K562 (cell line): ENCODE data around the gene DHDDS. TPM values are rescaled to one million over a fixed set of nuclear protein-coding genes. Genes with fewer than 3 reads are reported as not detected.

ENCODE experiments used
- BACH1 ChIP-seq: fragments of 200-800 bp; sonication (Bioruptor generic); IDR thresholded peaks from 2 replicates; pipeline ENCODE4 v1.6.1; 2016; ENCODE audit warnings: missing genetic modification characterization, missing compliant biosample characterization
- DLX4 ChIP-seq: fragments of 250-450 bp; sonication (Bioruptor Pico); IDR thresholded peaks from 2 replicates; pipeline ENCODE4 v1.6.1; 2021; ENCODE audit warnings: mild to moderate bottlenecking
- IRF9 ChIP-seq: fragments of 450-650 bp; IDR thresholded peaks from 2 replicates; pipeline ENCODE4 v1.6.1; 2016; ENCODE audit warnings: missing biosample characterization, missing genetic modification characterization
- KDM5B ChIP-seq: fragments of 200-600 bp; sonication (generic); IDR thresholded peaks from 2 replicates; pipeline ENCODE4 v1.6.1; 2012; ENCODE audit warnings: low read depth, mild to moderate bottlenecking, moderate library complexity, low read length, control low read depth, inconsistent platforms; ENCODE audit not compliant: insufficient replicate concordance
- MECOM ChIP-seq: fragments of 250-450 bp; sonication (Bioruptor Pico); IDR thresholded peaks from 2 replicates; pipeline ENCODE4 v1.8.0; 2022; ENCODE audit warnings: inconsistent platforms
- MGA ChIP-seq: fragments of 450-650 bp; IDR thresholded peaks from 2 replicates; pipeline ENCODE4 v1.6.1; 2016; ENCODE audit warnings: mild to moderate bottlenecking, moderate library complexity
- RAD51 ChIP-seq: fragments of 450-650 bp; IDR thresholded peaks from 2 replicates; pipeline ENCODE4 v1.7.1; 2016; ENCODE audit warnings: low read depth, mild to moderate bottlenecking, borderline replicate concordance
- ZFX ChIP-seq: sonication (generic); formaldehyde crosslinking; IDR thresholded peaks from 2 replicates; pipeline ENCODE4 v1.8.0; 2022; ENCODE audit warnings: mild to moderate bottlenecking, missing genetic modification reagents, moderate library complexity
- polyA plus RNA-seq, 8 experiments: library from polyadenylated mRNA; depleted of rRNA in 4 of 8; stranded (reverse) in 5 of 8; unstranded in 3 of 8; fragments of >200 nt; fragmentation: Nextera tagmentation in 2 of 8; fragmentation: Illumina TruSeq in 1 of 8; extraction: Ambion mirVana in 2 of 8; extraction: Trizol in 1 of 8; gene quantifications; 2 replicates each; pipeline versions ENCODE4 v1.2.1 to v1.2.3, GENCODE V29; 2011 to 2014; ENCODE audit warnings: inconsistent platforms in 1 of 8, missing spikeins in 1 of 8
- total RNA-seq, 7 experiments: library from RNA; depleted of rRNA in 6 of 7; stranded (reverse); fragments of >200 nt in 6 of 7; fragmentation: Illumina TruSeq in 2 of 7; extraction: Trizol in 2 of 7; gene quantifications; 2 replicates each; pipeline versions ENCODE4 v1.2.1 to v1.2.3, GENCODE V29; 2011 to 2021; ENCODE audit warnings: low replicate concordance in 1 of 7

Gene DHDDS
- total and polyA plus RNA-seq, 9 of the 15 experiments (the other 6 are each of a cell fraction or from before 2014, with no cell fraction given), result 33.3 to 55.0 (median 44.3) TPM

DNA sequence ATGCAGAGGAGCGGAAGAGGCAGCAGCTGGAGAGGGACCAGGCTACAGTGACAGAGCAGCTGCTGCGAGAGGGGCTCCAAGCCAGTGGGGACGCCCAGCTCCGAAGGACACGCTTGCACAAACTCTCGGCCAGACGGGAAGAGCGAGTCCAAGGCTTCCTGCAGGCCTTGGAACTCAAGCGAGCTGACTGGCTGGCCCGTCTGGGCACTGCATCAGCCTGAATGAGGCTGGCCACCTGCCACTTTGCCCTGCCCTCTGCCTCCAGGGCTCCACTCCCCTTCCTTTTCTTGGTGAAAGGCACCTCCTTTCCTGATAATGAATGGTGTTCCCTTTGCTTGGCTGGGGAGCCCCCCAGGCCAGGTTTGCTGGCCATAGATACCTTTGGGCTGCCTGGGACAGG lies 36.8 kb downstream of the DHDDS start (continued):
- TF ChIP-seq BACH1 (tag) (no peak), IRF9 (no peak), KDM5B (peak; percentile 29), MGA (no peak), DLX4 (CRISPR knock-in tag) (no peak), MECOM (no peak), ZFX (no peak), RAD51 (no peak)
